Pancreas (tissue), 10 donors: Measurements from ENCODE around the gene GPC5. TPM values are rescaled to one million over a fixed set of nuclear protein-coding genes. Genes with fewer than 3 reads are reported as not detected.

Experiments used
- ATAC-seq, 4 donors: fragments of 200-7000 bp; cut with Tn5 transposase; one replicate each; pipeline versions ENCODE4 v1.8.0 to v1.9.1; 2020; ENCODE audit warnings: mild to moderate bottlenecking in 4 of 4, moderate library complexity in 4 of 4
- DNase-seq, 6 donors: peaks; one replicate each; pipeline ENCODE4 v3.0.0-alpha.2; 2020
- FAIRE-seq: peaks from 2 replicates; lab custom pipeline; 2012; peaks lifted over from hg19 to GRCh38; lab: Jason Lieb, UNC
- H3K27ac ChIP-seq, 4 donors: fragments of 200-600 bp; sonication (generic); 1 replicate in 3 of 4; 2 replicates in 1 of 4; pipeline versions ENCODE4 v1.5.0 to v1.8.0; 2020
- H3K27me3 ChIP-seq, 4 donors: fragments of 200-600 bp; one replicate each; pipeline ENCODE4 v1.8.0; 2021
- H3K36me3 ChIP-seq, 3 donors: fragments of 200-600 bp; sonication (generic) in 1 of 3; one replicate each; pipeline versions ENCODE4 v1.5.0 to v1.8.0; 2020 to 2021
- H3K4me1 ChIP-seq, 3 donors: fragments of 200-600 bp; one replicate each; pipeline ENCODE4 v1.8.0; 2021
- H3K4me3 ChIP-seq, 4 donors: fragments of 200-600 bp; sonication (generic) in 2 of 4; one replicate each; pipeline versions ENCODE4 v1.5.0 to v1.8.0; 2020 to 2021
- H3K9me3 ChIP-seq, 4 donors: fragments of 200-600 bp; one replicate each; pipeline ENCODE4 v1.8.0; 2021
- WGBS, 2 donors: extraction: QIAGEN DNeasy Blood & Tissue Kit; methylation state at CpG; one replicate each; pipeline ENCODE4 v1.1.7; 2013; 5-methylcytosine and 5-hydroxymethylcytosine counted together
- intact Hi-C, 3 donors: fragments of 100-400 bp; cut with DNase I; formaldehyde crosslinking; loops; one replicate each; pipeline versions ENCODE4 v1.11.1 to v1.14.2; 2022
- polyA plus RNA-seq, 2 donors: library from polyadenylated mRNA; stranded (reverse); fragments of 200-250 nt; gene quantifications; one replicate each; pipeline ENCODE4 v1.2.3, GENCODE V29; 2013
- total RNA-seq, 6 donors: library from RNA; stranded (reverse); fragmentation: NEBNext Ultra II Directional in 4 of 6; extraction: Animal tissue kit (Norgen Biotek cat#: 25700) in 4 of 6; gene quantifications; one replicate each; pipeline versions ENCODE4 v1.2.1 to v1.2.4, GENCODE V29; 2021 to 2023
- TF ChIP-seq, protein P1 (sequence below), 4 donors: fragments of 200-600 bp; sonication (generic) in 3 of 4; IDR thresholded peaks; one replicate each; pipeline versions ENCODE4 v1.5.0 to v1.8.0; 2021; ENCODE audit warnings: antibody characterized with exemption in 4 of 4
- donor health status: healthy with polysubstance abuse.
- donor health status: DM: no; HTN: no; CAD: no; lungs with moderate emphysema.
- donor health status: DM: no; HTN: no; CAD: no.
- donor health status: control.
- donor health status: control.
- donor health status: Bipolar disorder and iron deficiency.
- donor health status: DM: yes; HTN: yes; CAD: no.
- donor health status: DM: no; HTN: no; CAD: no.
- donor health status: DM: no; HTN: no; CAD: no.
- donor health status: DM: yes; HTN: yes; CAD: no.

Gene GPC5
- total and polyA plus RNA-seq, 8 donors = 0.12 to 0.35 (median 0.35) TPM; not detected in 5

DNA sequence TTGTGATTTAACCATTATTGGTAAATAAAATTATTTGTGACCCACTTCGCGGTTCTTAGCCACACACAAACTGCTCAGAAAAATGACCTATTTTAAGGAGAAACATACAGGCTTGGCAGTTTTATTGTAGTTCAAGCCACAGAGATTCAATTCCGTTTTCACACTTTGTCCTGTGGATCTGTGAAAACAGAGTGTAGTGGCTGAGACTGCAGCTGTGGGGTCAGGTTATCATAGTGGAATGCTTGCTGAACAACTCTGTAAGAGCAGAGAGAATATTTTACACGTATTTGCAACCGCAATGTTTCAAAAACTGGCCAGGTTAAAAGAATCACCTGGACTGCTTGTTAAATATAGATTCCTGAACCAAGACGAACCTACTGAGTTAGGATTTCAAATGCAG, 292.5 kb downstream of the GPC5 start:
- ATAC-seq (no peak), FAIRE-seq (no peak), DNase-seq (no peak)
- 54 to 60% methylated on average over 6 of the region's 6 CpGs for WGBS, 2 donors
- Histone ChIP-seq H3K9me3 (no peaks in the 10 kb centered on the region), H3K4me1 (no peaks in the 10 kb centered on the region), H3K36me3 (no peaks in the 10 kb centered on the region), H3K27ac (no peak overlapping the region), H3K4me3 (no peak overlapping the region), H3K27me3 (peaks cover 0 to 4% (median 0%) of the 10 kb centered on the region in 4 donors)
- TF ChIP-seq, protein P1, sequence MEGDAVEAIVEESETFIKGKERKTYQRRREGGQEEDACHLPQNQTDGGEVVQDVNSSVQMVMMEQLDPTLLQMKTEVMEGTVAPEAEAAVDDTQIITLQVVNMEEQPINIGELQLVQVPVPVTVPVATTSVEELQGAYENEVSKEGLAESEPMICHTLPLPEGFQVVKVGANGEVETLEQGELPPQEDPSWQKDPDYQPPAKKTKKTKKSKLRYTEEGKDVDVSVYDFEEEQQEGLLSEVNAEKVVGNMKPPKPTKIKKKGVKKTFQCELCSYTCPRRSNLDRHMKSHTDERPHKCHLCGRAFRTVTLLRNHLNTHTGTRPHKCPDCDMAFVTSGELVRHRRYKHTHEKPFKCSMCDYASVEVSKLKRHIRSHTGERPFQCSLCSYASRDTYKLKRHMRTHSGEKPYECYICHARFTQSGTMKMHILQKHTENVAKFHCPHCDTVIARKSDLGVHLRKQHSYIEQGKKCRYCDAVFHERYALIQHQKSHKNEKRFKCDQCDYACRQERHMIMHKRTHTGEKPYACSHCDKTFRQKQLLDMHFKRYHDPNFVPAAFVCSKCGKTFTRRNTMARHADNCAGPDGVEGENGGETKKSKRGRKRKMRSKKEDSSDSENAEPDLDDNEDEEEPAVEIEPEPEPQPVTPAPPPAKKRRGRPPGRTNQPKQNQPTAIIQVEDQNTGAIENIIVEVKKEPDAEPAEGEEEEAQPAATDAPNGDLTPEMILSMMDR (IDR thresholded peaks at IDR 0.05) = no peak
- intact Hi-C loops = no loop called here

DNA sequence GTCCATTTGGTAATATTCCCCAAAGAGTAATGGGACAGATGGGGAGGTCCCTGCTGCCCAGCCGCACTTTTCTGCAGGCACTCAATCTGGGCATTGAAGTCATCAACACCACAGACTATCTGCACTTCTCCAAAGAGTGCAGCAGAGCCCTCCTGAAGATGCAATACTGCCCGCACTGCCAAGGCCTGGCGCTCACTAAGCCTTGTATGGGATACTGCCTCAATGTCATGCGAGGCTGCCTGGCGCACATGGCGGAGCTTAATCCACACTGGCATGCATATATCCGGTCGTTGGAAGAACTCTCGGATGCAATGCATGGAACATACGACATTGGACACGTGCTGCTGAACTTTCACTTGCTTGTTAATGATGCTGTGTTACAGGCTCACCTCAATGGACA, 295.0 kb downstream of the GPC5 start:
- DNase-seq = no peak
- WGBS, 2 donors = 78 to 93% methylated on average over 11 of the region's 11 CpGs

DNA sequence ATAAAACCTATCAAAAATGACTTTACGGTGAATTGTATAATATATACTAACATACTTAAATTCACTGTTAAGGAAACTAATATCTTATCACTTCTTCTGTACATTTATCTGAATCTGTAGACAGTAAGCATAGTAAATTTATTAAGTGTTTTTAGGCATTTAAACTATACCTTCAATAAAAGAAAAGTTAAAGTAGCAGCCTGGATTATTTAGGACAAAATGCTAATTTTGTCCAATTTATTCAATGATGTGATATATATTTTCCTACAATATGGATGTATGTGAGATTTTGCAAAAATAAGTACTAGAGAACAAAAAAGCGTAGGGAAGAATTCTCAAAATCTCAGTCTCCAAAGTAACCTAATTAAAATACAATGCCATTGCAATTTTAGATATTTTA, 299.9 kb downstream of the GPC5 start:
- Histone ChIP-seq H3K4me1 (no peaks in the 10 kb centered on the region), H3K4me3 (no peak overlapping the region), H3K36me3 (no peaks in the 10 kb centered on the region), H3K9me3 (no peaks in the 10 kb centered on the region), H3K27me3 (no peaks in the 10 kb centered on the region), H3K27ac (no peak overlapping the region)
- FAIRE-seq = no peak
- TF ChIP-seq, protein P1 (IDR thresholded peaks at IDR 0.05) = no peak
- ATAC-seq = no peak
- WGBS, 2 donors = 90 to 93% methylated on average over 2 of the region's 2 CpGs
- no peak for DNase-seq
- intact Hi-C loops = no loop called here

More for the DNA sequence above, 295.0 kb downstream of the GPC5 start:
- ATAC-seq (no peak), FAIRE-seq (no peak)
- TF ChIP-seq, protein P1 (IDR thresholded peaks at IDR 0.05) = no peak
- H3K36me3 ChIP-seq = no peaks in the 10 kb centered on the region
- H3K4me1 ChIP-seq = no peaks in the 10 kb centered on the region
- H3K4me3 ChIP-seq = no peak overlapping the region
- no peaks in the 10 kb centered on the region for H3K27me3 ChIP-seq
- H3K9me3 ChIP-seq = no peaks in the 10 kb centered on the region
- no peak overlapping the region for H3K27ac ChIP-seq
- intact Hi-C loops = no loop called here

DNA sequence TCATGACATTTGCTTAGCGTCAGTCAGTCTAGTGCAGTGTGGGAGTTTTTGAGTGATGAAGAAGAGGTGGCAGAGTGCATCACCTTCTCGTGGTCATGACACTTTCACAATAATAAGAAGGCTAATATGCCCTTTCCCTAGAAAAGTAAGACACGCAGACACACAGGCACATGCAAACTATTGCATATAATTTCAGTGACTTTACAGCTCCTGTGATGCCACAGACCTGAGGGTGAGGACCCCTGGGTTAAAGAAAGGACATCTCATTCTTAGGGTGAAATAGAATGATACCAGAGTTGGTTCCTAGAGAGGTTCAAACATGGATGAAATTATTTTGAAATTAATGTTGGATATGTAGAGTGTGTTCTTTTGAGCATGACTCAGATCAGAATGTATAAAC, 300.3 kb downstream of the GPC5 start:
- Histone ChIP-seq H3K36me3 (no peaks in the 10 kb centered on the region), H3K4me3 (no peak overlapping the region), H3K9me3 (no peaks in the 10 kb centered on the region), H3K27me3 (no peaks in the 10 kb centered on the region), H3K4me1 (no peaks in the 10 kb centered on the region), H3K27ac (no peak overlapping the region)
- WGBS, 2 donors = 70 to 83% methylated on average over 3 of the region's 3 CpGs
- ATAC-seq (no peak), FAIRE-seq (no peak), DNase-seq (no peak)
- intact Hi-C loops = no loop called here
- TF ChIP-seq, protein P1 (IDR thresholded peaks at IDR 0.05) = no peak

DNA sequence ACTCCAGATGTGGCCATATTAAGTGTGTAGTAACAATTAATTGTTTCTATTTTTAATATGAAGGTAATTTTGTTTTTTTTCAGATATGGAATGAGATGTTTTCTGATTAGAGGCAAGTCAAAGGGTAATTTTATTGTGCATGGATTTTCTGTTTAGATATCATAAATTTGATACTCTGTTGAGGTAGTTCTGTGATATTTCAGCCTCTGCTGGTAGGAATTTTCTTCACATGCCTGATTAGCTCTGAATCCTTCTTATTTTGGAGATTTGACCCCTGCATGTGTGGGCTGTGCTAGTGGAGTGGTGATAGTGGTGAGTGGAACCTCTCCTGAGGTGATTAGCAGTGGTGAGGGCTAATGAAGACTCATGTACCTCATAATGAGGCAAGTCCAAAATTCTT, 301.4 kb downstream of the GPC5 start:
- Histone ChIP-seq H3K4me3 (no peak overlapping the region), H3K9me3 (no peaks in the 10 kb centered on the region), H3K36me3 (no peaks in the 10 kb centered on the region), H3K27ac (no peak overlapping the region), H3K4me1 (no peaks in the 10 kb centered on the region), H3K27me3 (no peaks in the 10 kb centered on the region)
- intact Hi-C loops = no loop called here
- TF ChIP-seq, protein P1 (IDR thresholded peaks at IDR 0.05) = no peak
- no peak for ATAC-seq
- DNase-seq = no peak
- no peak for FAIRE-seq
